Activated gamma-delta T cell treated with Interleukin-2 at 50 U/mL for 16 hours (primary cell): ENCODE data around the gene SMIM21.

Experiments used
- DNase-seq: peaks from one replicate; pipeline ENCODE4 v3.0.0-alpha.2; 2020

Gene SMIM21

GRCh38 chr18:75375341-75375740 is 52.2 kb downstream of the SMIM21 start:
- no peak for DNase-seq

- DNase-seq = no peak
Measured at GRCh38 chr18:75374466-75374865, 53.0 kb downstream of the SMIM21 start.

- DNase-seq = no peak
Measured at GRCh38 chr18:75369026-75369721, 58.3 kb downstream of the SMIM21 start.

GRCh38 chr18:75365837-75366236 is 61.7 kb downstream of the SMIM21 start:
- peak; percentile 10 for DNase-seq

DNA sequence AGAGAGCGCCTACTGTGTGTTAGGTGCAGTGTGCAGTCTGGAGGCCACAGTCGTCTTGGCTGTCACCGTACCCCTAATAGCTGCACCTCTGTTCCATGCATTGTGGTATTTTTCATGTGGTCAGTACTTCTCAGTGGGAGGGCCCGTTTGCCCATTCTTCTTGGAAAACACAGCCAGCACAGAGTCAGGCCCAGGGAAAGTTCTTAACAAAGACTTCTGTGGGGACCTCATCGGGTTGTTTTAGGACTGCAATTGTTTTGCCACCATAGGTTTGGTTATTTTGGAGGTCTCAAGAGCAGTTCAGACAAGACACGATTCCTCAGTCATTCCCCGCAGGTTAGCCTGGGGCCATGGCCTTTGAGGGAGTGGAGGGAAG is 62.3 kb downstream of the SMIM21 start:
- no peak for DNase-seq

DNA sequence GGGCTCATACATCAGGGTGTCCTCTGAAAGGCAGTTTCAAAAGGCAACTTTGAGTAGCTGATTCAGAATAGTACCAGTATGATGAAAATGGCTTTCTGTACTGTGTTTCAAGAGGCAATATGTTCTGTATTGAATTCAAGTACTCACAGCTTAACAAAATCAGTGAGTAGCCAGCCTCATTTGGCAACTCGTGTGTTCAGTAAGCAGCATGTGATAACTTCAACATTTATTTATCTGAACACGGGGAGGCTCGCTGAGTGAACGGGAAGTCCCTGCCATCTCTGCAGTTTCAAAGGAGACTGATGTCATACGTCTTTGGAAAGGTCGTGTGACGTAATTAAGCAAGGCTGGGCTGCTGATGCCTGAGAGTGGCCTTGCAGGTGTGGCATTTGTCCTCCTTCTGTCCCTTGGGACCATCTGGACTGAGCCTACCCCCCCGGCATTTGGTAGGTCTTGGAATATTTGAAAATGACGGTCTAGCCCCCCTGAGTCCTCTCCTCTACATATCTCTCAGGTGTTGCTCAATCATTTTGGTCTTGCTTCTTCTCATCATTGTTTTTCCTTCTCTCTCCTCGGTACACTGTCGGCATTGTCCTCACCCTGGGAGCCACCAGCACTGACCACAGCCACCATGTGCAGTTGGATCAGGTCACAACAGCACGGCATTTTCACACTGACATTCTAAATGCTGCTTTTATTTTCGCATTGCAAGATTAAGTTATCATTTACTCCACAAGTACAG is 62.8 kb downstream of the SMIM21 start:
- DNase-seq = no peak

- no peak for DNase-seq
Measured at GRCh38 chr18:75363446-75364225, 63.9 kb downstream of the SMIM21 start.

- no peak for DNase-seq
Measured at GRCh38 chr18:75362435-75362834, 65.1 kb downstream of the SMIM21 start.

DNA sequence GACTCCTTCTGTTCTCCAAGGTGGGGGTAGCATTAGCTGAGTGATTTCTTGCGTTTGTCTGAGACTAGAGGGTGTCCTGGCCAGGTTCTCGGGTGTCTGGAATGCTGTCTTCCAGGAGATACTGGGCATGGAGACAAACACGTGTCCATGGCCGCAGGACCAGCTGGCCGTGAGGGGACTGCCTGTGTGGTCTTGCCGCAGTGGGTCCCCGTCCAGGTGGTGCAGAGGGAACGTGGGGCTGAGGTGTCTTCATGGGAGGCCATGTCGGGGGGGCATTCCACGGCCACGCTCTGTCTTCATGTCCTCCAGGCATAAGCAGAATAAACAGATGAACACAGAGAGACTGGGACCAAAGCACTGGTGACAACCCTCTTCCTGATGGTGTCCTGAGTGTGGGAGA is 66.6 kb downstream of the SMIM21 start:
- no peak for DNase-seq

DNA sequence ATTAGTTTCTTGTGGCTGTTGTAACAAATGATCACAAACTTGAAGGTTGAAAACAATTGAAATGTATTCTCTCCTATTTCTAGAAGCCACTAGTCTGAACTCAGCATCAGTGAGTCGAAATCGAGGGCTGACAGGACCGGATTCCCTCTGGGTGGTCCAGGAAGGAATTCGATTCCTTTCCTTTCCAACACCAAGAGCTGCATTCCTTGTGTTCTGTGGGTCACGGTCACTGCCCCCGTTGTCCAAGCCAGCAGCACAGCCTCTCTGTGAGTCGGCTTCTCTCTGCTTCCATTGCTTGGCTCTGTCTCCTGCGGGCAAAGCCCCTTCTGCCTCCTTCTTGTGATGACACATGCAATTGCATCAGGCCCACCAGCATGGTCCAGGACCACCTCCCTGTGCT is 67.3 kb downstream of the SMIM21 start:
- no peak for DNase-seq
